ENCODE measurements around the gene TRIM52.
"Not testable (repeated sequence)": the region's sequence is repeated elsewhere in the genome, so short reads cannot be mapped to it uniquely, and the experiment has no call there.

The TRIM52 gene

GRCh38 chr5:181215997-181216989, 44.6 kb downstream of the TRIM52 start (continued):
- TF ChIP-seq ATF2 (tag by site-specific recombination; IDR thresholded peaks at IDR 0.05; ENCODE audit: low read depth), result no peak
- peak; percentile 77 for TF ChIP-seq ZNF2 (tag by site-specific recombination; IDR thresholded peaks at IDR 0.05)
- no peak for TF ChIP-seq ELK4 (IDR thresholded peaks at IDR 0.05; ENCODE audit: borderline replicate concordance, low read depth, low read length)
- peak; percentile 58 for TF ChIP-seq ZEB2 (tag by site-specific recombination; IDR thresholded peaks at IDR 0.05)

- H3K9me3 ChIP-seq (ENCODE audit: control insufficient read depth, insufficient read depth, low read depth, low read length); H3K36me3 ChIP-seq (ENCODE audit: control insufficient read depth in 2 of 2, insufficient read depth in 1 of 2, low read length in 2 of 2); H3K27ac ChIP-seq (ENCODE audit: extremely low read depth, low read depth, low read length); H3K4me3 ChIP-seq (ENCODE audit: low read depth, low read length); CTCF ChIA-PET; H3K4me1 ChIP-seq (ENCODE audit: control insufficient read depth, insufficient read depth, low read length); POLR2A ChIA-PET: not testable (repeated sequence)
- TF ChIP-seq EGR2 (tag by site-specific recombination; IDR thresholded peaks at IDR 0.05; ENCODE audit: low read depth), result 0 out of 2 replicates have a peak, but pooled peaks have one; percentile 20
Measured at GRCh38 chr5:181214249-181214648, 46.7 kb downstream of the TRIM52 start.

GRCh38 chr5:181212934-181213333, 48.0 kb downstream of the TRIM52 start:
- ChIA-PET CTCF (interaction anchor here (0.5 to 1.5 kb wide), 2 partner anchors 26 to 43 kb away, joined by 3 to 4 read pairs; no protein-coding TSS in a partner anchor), POLR2A (no interaction called here)
- Histone ChIP-seq H3K27ac (ENCODE audit: extremely low read depth, low read depth, low read length) (no peak overlapping the region), H3K36me3 (ENCODE audit: control insufficient read depth in 2 of 2, insufficient read depth in 1 of 2, low read length in 2 of 2) (no peaks in the 10 kb centered on the region), H3K9me3 (ENCODE audit: control insufficient read depth, insufficient read depth, low read depth, low read length) (no peaks in the 10 kb centered on the region), H3K4me3 (ENCODE audit: low read depth, low read length) (no peak overlapping the region), H3K4me1 (ENCODE audit: control insufficient read depth, insufficient read depth, low read length) (no peaks in the 10 kb centered on the region)
- peak; percentile 58; the same call in 1 of the 2 replicates for TF ChIP-seq SCRT1 (tag by site-specific recombination; IDR thresholded peaks at IDR 0.05; ENCODE audit: borderline replicate concordance)
- peak; percentile 81 for TF ChIP-seq SCRT2 (tag by site-specific recombination; IDR thresholded peaks at IDR 0.05)
- TF ChIP-seq WT1 (tag by site-specific recombination; IDR thresholded peaks at IDR 0.05), result no peak

GRCh38 chr5:181212080-181212479, 48.9 kb downstream of the TRIM52 start:
- Histone ChIP-seq H3K4me3 (ENCODE audit: low read depth, low read length) (no peak overlapping the region), H3K4me1 (ENCODE audit: control insufficient read depth, insufficient read depth, low read length) (no peaks in the 10 kb centered on the region), H3K36me3 (ENCODE audit: control insufficient read depth in 2 of 2, insufficient read depth in 1 of 2, low read length in 2 of 2) (no peaks in the 10 kb centered on the region), H3K27ac (ENCODE audit: extremely low read depth, low read depth, low read length) (no peak overlapping the region), H3K9me3 (ENCODE audit: control insufficient read depth, insufficient read depth, low read depth, low read length) (no peaks in the 10 kb centered on the region)
- ChIA-PET CTCF (no interaction called here), POLR2A (no interaction called here)
- TF ChIP-seq ZNF202 (tag by site-specific recombination; IDR thresholded peaks at IDR 0.05; ENCODE audit: borderline replicate concordance) (no peak), ZNF146 (tag by site-specific recombination; IDR thresholded peaks at IDR 0.05) (no peak), ZNF501 (tag by site-specific recombination; IDR thresholded peaks at IDR 0.05) (no peak), ZNF132 (tag by site-specific recombination; IDR thresholded peaks at IDR 0.05; ENCODE audit: borderline replicate concordance) (no peak), ZNF18 (tag by site-specific recombination; IDR thresholded peaks at IDR 0.05) (no peak), ZNF16 (tag by site-specific recombination; IDR thresholded peaks at IDR 0.05; ENCODE audit: low read depth) (no peak)
